CD4-positive, alpha-beta T cell treated with Interleukin-2 at 100 ng/mL for 4 hours (primary cell): ENCODE data around the gene DISP1.

Experiments
- DNase-seq: peaks from one replicate; pipeline ENCODE4 v3.0.0-alpha.2; 2020; ENCODE audit warnings: low spot score

The DISP1 gene

GRCh38 chr1:222814536-222815439 lies at the start of gene DISP1:
TSS of gene DISP1 (plus strand) at chr1:222815039. CDS start at chr1:222942824, 127,785 bp downstream.
- DNase-seq: peak; percentile 68

- DNase-seq: no peak
These were observed 47.7 kb upstream of the DISP1 start for GRCh38 chr1:222767152-222767571.

- no peak for DNase-seq
These were observed 46.2 kb upstream of the DISP1 start for GRCh38 chr1:222768592-222768991.

- no peak for DNase-seq
These were observed 45.7 kb upstream of the DISP1 start for GRCh38 chr1:222769181-222769580.

GRCh38 chr1:222769971-222770620 lies 44.7 kb upstream of the DISP1 start:
- DNase-seq: no peak

- DNase-seq: no peak
These were observed 41.9 kb upstream of the DISP1 start for GRCh38 chr1:222772996-222773379.

- no peak for DNase-seq
These were observed 37.4 kb upstream of the DISP1 start for GRCh38 chr1:222777463-222777862.

GRCh38 chr1:222777977-222778376 lies 36.9 kb upstream of the DISP1 start:
- DNase-seq: no peak

- DNase-seq: no peak
These were observed 33.6 kb upstream of the DISP1 start for GRCh38 chr1:222781251-222781650.

GRCh38 chr1:222783051-222783450 lies 31.8 kb upstream of the DISP1 start:
- DNase-seq: no peak

GRCh38 chr1:222784371-222784770 lies 30.5 kb upstream of the DISP1 start:
- no peak for DNase-seq

GRCh38 chr1:222784916-222785315 lies 29.9 kb upstream of the DISP1 start:
- no peak for DNase-seq

- no peak for DNase-seq
These were observed 29.3 kb upstream of the DISP1 start for GRCh38 chr1:222785529-222785928.

GRCh38 chr1:222786121-222786520 lies 28.7 kb upstream of the DISP1 start:
- no peak for DNase-seq

GRCh38 chr1:222787729-222788128 lies 27.1 kb upstream of the DISP1 start:
- DNase-seq: no peak

GRCh38 chr1:222788402-222789156 lies 26.3 kb upstream of the DISP1 start:
- DNase-seq: no peak

GRCh38 chr1:222790115-222790514 lies 24.7 kb upstream of the DISP1 start:
- no peak for DNase-seq

GRCh38 chr1:222790520-222790919 lies 24.3 kb upstream of the DISP1 start:
- no peak for DNase-seq

- DNase-seq: no peak
These were observed 23.7 kb upstream of the DISP1 start for GRCh38 chr1:222791006-222791710.

GRCh38 chr1:222792744-222793143 lies 22.1 kb upstream of the DISP1 start:
- DNase-seq: peak; percentile 19

GRCh38 chr1:222794656-222795474 lies 20.0 kb upstream of the DISP1 start:
- DNase-seq: no peak
